DOHH2 (cell line): Measurements from ENCODE around the gene ARHGEF7.

Experiments
- H3F3A ChIP-seq: fragments of 200-600 bp; sonication (generic), shearing (Covaris generic); 2 replicates; pipeline ENCODE4 v1.6.0; 2016; ENCODE audit warnings: antibody characterized with exemption, mild to moderate bottlenecking; ENCODE audit not compliant: control insufficient read depth, insufficient read depth
- H3K27ac ChIP-seq: fragments of 200-600 bp; sonication (generic); 2 replicates; pipeline ENCODE4 v1.5.1; 2014; ENCODE audit warnings: low read depth, mild to moderate bottlenecking, low read length, moderate library complexity
- H3K27me3 ChIP-seq: fragments of 200-600 bp; sonication (generic); 2 replicates; pipeline ENCODE4 v1.6.1; 2014; ENCODE audit warnings: mild to moderate bottlenecking, low read length, mixed read lengths; ENCODE audit not compliant: control insufficient read depth
- H3K36me3 ChIP-seq: fragments of 200-600 bp; sonication (generic); 2 replicates; pipeline ENCODE4 v1.6.1; 2014; ENCODE audit warnings: mild to moderate bottlenecking, low read length, moderate library complexity, mixed read lengths; ENCODE audit not compliant: control insufficient read depth
- H3K4me1 ChIP-seq: fragments of 200-600 bp; sonication (generic); 2 replicates; pipeline ENCODE4 v1.6.1; 2014; ENCODE audit warnings: mild to moderate bottlenecking, low read length, mixed read lengths; ENCODE audit not compliant: control insufficient read depth
- H3K4me2 ChIP-seq: fragments of 200-600 bp; sonication (generic); 2 replicates; pipeline ENCODE4 v1.6.0; 2014; ENCODE audit warnings: mild to moderate bottlenecking, low read length, moderate library complexity
- H3K4me3 ChIP-seq: fragments of 200-600 bp; sonication (generic); 2 replicates; pipeline ENCODE4 v1.5.1; 2014; ENCODE audit warnings: mild to moderate bottlenecking, low read length, mixed read lengths
- H3K79me2 ChIP-seq: fragments of 200-600 bp; sonication (generic); 2 replicates; pipeline ENCODE4 v1.6.1; 2014; ENCODE audit warnings: mild to moderate bottlenecking, low read length, mixed read lengths; ENCODE audit not compliant: control insufficient read depth
- H3K9me2 ChIP-seq: fragments of 200-600 bp; sonication (generic); replicated peaks from 2 replicates; pipeline ENCODE4 v1.6.1; 2014; ENCODE audit warnings: mild to moderate bottlenecking, low read length, mixed read lengths; ENCODE audit not compliant: control insufficient read depth
- H3K9me3 ChIP-seq: fragments of 200-600 bp; sonication (generic); 2 replicates; pipeline ENCODE4 v1.6.1; 2014; ENCODE audit warnings: antibody characterized with exemption, low read length, mixed read lengths; ENCODE audit not compliant: control insufficient read depth, insufficient read depth
- H4K20me1 ChIP-seq: fragments of 200-600 bp; sonication (generic); 2 replicates; pipeline ENCODE4 v1.6.0; 2014; ENCODE audit warnings: low read depth, mild to moderate bottlenecking, antibody characterized with exemption, low read length, moderate library complexity; ENCODE audit not compliant: control insufficient read depth, insufficient read depth
- EZH2phosphoT487 ChIP-seq: fragments of 200-600 bp; sonication (generic); IDR thresholded peaks from 2 replicates; pipeline ENCODE4 v1.6.1; 2017; ENCODE audit warnings: borderline replicate concordance, mild to moderate bottlenecking, antibody characterized with exemption, low read length, moderate library complexity, mixed read lengths
- TF ChIP-seq, protein P1 (sequence below): fragments of 200-600 bp; sonication (generic); IDR thresholded peaks from one replicate; pipeline ENCODE4 v1.5.1; 2014; ENCODE audit warnings: antibody characterized with exemption, mild to moderate bottlenecking, low read depth, low read length; ENCODE audit not compliant: poor library complexity, severe bottlenecking

The ARHGEF7 gene

DNA sequence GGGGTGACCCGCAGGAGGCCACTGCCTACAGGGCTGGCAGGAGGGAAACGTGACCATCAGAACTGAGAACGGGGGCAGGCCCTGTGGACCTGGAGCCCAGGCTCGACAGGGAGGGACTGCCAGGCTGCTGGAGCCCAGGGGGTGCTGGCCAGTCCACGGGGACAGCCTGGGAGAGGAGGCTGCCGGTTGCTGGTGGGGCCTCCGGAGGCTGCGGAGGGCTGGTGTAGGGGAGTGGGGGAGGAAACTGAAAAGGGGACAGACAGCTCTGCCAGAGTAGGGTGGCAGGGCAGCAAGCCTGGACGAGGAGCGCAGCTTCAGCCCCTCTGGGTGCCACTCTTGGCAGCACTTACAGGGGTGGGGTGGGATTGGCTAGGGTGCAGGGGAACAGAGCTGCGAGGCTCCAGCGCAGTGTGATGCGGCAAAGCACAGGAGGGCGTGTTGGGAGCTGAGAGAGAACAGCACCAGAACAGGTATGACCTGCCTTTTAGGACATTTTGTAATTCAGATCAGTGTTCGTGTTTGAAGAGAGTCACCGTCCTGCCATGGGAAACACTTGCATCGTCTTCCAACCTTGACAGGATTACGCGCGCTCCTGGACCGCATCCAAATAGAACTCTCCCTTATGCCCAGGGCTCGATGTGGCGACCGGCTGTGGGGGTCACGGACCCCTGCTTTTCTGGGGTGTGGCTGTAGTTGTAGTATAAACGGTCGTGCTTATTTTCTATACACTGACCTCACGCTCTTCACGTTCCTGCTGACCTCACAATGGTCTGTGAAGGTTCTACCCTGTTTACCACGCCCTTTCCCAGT is 19.9 kb upstream of the ARHGEF7 start:
- no peak overlapping the region for H3K4me2 ChIP-seq
- H4K20me1 ChIP-seq: no peaks in the 10 kb centered on the region
- H3F3A ChIP-seq: no peaks in the 10 kb centered on the region
- H3K79me2 ChIP-seq: no peaks in the 10 kb centered on the region
- TF ChIP-seq, protein P1, sequence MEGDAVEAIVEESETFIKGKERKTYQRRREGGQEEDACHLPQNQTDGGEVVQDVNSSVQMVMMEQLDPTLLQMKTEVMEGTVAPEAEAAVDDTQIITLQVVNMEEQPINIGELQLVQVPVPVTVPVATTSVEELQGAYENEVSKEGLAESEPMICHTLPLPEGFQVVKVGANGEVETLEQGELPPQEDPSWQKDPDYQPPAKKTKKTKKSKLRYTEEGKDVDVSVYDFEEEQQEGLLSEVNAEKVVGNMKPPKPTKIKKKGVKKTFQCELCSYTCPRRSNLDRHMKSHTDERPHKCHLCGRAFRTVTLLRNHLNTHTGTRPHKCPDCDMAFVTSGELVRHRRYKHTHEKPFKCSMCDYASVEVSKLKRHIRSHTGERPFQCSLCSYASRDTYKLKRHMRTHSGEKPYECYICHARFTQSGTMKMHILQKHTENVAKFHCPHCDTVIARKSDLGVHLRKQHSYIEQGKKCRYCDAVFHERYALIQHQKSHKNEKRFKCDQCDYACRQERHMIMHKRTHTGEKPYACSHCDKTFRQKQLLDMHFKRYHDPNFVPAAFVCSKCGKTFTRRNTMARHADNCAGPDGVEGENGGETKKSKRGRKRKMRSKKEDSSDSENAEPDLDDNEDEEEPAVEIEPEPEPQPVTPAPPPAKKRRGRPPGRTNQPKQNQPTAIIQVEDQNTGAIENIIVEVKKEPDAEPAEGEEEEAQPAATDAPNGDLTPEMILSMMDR: no peak
- no peak for TF ChIP-seq EZH2phosphoT487
- H3K27me3 ChIP-seq: peaks cover 24% of the 10 kb centered on the region
- no peak overlapping the region for H3K4me3 ChIP-seq
- H3K36me3 ChIP-seq: no peaks in the 10 kb centered on the region
- no peak overlapping the region for H3K27ac ChIP-seq
- H3K9me3 ChIP-seq: no peaks in the 10 kb centered on the region
- no peaks in the 10 kb centered on the region for H3K9me2 ChIP-seq
- no peaks in the 10 kb centered on the region for H3K4me1 ChIP-seq

DNA sequence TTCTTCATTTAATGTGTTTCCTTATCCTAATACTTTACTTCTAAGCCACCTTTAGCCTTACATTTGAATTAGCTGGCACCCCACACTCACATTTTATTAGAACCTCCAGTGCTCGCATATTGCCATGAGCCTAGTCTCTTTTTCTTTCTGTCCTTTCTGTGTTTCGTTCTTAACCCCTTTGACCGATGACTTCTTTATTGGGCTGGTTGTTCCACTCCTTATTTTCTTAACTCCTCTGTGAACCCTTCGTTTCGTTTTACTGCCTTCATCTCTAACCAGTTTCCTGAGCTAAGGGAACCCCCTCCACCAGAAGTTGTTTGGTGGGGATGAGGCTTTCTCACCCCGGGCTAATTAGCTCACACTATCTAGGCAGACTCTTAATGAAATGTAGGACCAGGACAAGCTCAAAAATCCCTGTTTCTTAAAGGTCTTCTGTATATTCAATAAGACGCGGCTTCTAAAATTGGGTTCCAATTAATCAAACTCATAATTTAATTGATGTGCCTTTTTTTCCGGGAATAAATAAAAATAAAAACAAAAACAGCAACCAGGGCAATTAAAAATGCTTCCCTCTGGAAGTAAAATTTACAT is 19.1 kb upstream of the ARHGEF7 start:
- H4K20me1 ChIP-seq: no peaks in the 10 kb centered on the region
- no peaks in the 10 kb centered on the region for H3K9me2 ChIP-seq
- H3K9me3 ChIP-seq: no peaks in the 10 kb centered on the region
- TF ChIP-seq EZH2phosphoT487: no peak
- TF ChIP-seq, protein P1: no peak
- no peak overlapping the region for H3K27ac ChIP-seq
- H3K79me2 ChIP-seq: no peaks in the 10 kb centered on the region
- H3K4me1 ChIP-seq: no peaks in the 10 kb centered on the region
- H3F3A ChIP-seq: no peaks in the 10 kb centered on the region
- H3K36me3 ChIP-seq: no peaks in the 10 kb centered on the region
- H3K4me2 ChIP-seq: no peak overlapping the region
- H3K4me3 ChIP-seq: no peak overlapping the region
- peaks cover 24% of the 10 kb centered on the region for H3K27me3 ChIP-seq

DNA sequence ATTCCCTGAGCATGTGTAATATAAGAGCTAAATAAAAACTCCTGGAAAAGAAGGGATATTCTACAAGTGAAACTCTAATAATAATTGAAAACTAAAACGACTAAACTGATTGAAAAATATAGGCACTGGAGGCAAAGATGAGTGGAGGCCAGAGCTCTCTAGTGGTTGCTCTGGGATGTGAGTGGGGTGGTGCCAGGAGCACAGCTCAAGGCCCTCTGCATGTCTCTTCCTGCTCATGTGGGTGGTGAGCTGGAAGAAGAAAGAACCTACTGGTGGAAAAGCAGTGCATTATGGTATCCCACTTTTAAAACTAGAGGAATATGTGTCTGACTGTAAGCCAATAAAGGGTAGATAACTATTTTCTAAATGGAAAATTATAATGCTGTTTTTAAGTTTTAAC is 15.8 kb upstream of the ARHGEF7 start:
- Histone ChIP-seq H3K4me2 (no peak overlapping the region), H3K27ac (no peak overlapping the region), H4K20me1 (no peaks in the 10 kb centered on the region), H3K4me1 (no peaks in the 10 kb centered on the region), H3F3A (no peaks in the 10 kb centered on the region), H3K9me3 (no peaks in the 10 kb centered on the region), H3K36me3 (no peaks in the 10 kb centered on the region), H3K4me3 (no peak overlapping the region), H3K27me3 (peaks cover 24% of the 10 kb centered on the region), H3K9me2 (no peaks in the 10 kb centered on the region), H3K79me2 (no peaks in the 10 kb centered on the region)
- TF ChIP-seq, protein P1: no peak
- TF ChIP-seq EZH2phosphoT487: no peak
